ENCODE data around the gene GPC5.

The GPC5 gene

GRCh38 chr13:92591117-92591516 lies 1192.7 kb downstream of the GPC5 start:
- Histone ChIP-seq H3K79me2 (ENCODE audit: low read length) (no peaks in the 10 kb centered on the region), H2AFZ (ENCODE audit: low read depth, low read length) (no peak overlapping the region), H3K9ac (ENCODE audit: low read length) (no peak overlapping the region), H3K9me3 (ENCODE audit: insufficient read depth, low read length) (no peaks in the 10 kb centered on the region), H3K4me3 (ENCODE audit: low read length) (no peak overlapping the region), H3K27me3 (ENCODE audit: low read depth, low read length) (no peaks in the 10 kb centered on the region), H3K27ac (ENCODE audit: low read length) (no peak overlapping the region), H4K20me1 (ENCODE audit: insufficient read depth, low read length) (no peaks in the 10 kb centered on the region), H3K4me1 (ENCODE audit: low read length) (no peaks in the 10 kb centered on the region), H3K36me3 (replicated peaks; ENCODE audit: low read depth, low read length) (no peaks in the 10 kb centered on the region), H3K4me2 (ENCODE audit: low read length) (no peak overlapping the region)
- TF ChIP-seq, protein P1, sequence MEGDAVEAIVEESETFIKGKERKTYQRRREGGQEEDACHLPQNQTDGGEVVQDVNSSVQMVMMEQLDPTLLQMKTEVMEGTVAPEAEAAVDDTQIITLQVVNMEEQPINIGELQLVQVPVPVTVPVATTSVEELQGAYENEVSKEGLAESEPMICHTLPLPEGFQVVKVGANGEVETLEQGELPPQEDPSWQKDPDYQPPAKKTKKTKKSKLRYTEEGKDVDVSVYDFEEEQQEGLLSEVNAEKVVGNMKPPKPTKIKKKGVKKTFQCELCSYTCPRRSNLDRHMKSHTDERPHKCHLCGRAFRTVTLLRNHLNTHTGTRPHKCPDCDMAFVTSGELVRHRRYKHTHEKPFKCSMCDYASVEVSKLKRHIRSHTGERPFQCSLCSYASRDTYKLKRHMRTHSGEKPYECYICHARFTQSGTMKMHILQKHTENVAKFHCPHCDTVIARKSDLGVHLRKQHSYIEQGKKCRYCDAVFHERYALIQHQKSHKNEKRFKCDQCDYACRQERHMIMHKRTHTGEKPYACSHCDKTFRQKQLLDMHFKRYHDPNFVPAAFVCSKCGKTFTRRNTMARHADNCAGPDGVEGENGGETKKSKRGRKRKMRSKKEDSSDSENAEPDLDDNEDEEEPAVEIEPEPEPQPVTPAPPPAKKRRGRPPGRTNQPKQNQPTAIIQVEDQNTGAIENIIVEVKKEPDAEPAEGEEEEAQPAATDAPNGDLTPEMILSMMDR (IDR thresholded peaks at IDR 0.05; ENCODE audit: low read depth, low read length), result no peak
- TF ChIP-seq EZH2phosphoT487 (IDR thresholded peaks at IDR 0.05; ENCODE audit: low read depth), result no peak

- Histone ChIP-seq H3K27ac (ENCODE audit: low read length) (no peak overlapping the region), H3K4me2 (ENCODE audit: low read length) (no peak overlapping the region), H4K20me1 (ENCODE audit: insufficient read depth, low read length) (no peaks in the 10 kb centered on the region), H3K79me2 (ENCODE audit: low read length) (no peaks in the 10 kb centered on the region), H3K36me3 (replicated peaks; ENCODE audit: low read depth, low read length) (no peaks in the 10 kb centered on the region), H2AFZ (ENCODE audit: low read depth, low read length) (no peak overlapping the region), H3K4me1 (ENCODE audit: low read length) (no peaks in the 10 kb centered on the region), H3K4me3 (ENCODE audit: low read length) (no peak overlapping the region), H3K27me3 (ENCODE audit: low read depth, low read length) (no peaks in the 10 kb centered on the region), H3K9me3 (ENCODE audit: insufficient read depth, low read length) (no peaks in the 10 kb centered on the region), H3K9ac (ENCODE audit: low read length) (no peak overlapping the region)
- no peak for TF ChIP-seq EZH2phosphoT487 (IDR thresholded peaks at IDR 0.05; ENCODE audit: low read depth)
- TF ChIP-seq, protein P1 (IDR thresholded peaks at IDR 0.05; ENCODE audit: low read depth, low read length), result no peak
Measured at GRCh38 chr13:92592757-92593156, 1194.3 kb downstream of the GPC5 start.

DNA sequence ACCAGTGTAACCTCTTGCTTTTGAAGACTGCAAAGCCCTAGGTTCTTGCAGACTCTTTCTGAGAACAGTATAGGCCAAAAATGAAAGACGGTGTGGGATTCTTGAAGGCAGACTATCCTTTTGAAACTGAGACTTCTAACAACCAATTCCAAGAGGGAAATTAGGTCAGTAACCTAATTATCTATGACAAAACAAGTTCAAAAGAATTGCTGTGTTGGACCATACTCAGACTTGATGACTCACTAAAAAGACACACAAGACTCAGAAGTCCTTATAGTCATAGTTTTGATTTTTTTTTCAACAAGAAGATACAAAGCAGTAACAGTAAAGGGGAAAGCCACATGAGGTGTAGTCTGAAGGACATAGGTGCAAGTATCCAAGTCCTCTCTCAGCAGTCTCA lies 1204.1 kb downstream of the GPC5 start:
- H3K4me2 ChIP-seq (ENCODE audit: low read length), result no peak overlapping the region
- H3K9me3 ChIP-seq (ENCODE audit: insufficient read depth, low read length), result no peaks in the 10 kb centered on the region
- H3K9ac ChIP-seq (ENCODE audit: low read length), result no peak overlapping the region
- H3K27me3 ChIP-seq (ENCODE audit: low read depth, low read length), result no peaks in the 10 kb centered on the region
- no peaks in the 10 kb centered on the region for H3K79me2 ChIP-seq (ENCODE audit: low read length)
- no peak overlapping the region for H3K4me3 ChIP-seq (ENCODE audit: low read length)
- TF ChIP-seq, protein P1 (IDR thresholded peaks at IDR 0.05; ENCODE audit: low read depth, low read length), result no peak
- TF ChIP-seq EZH2phosphoT487 (IDR thresholded peaks at IDR 0.05; ENCODE audit: low read depth), result no peak
- no peaks in the 10 kb centered on the region for H3K4me1 ChIP-seq (ENCODE audit: low read length)
- H2AFZ ChIP-seq (ENCODE audit: low read depth, low read length), result no peak overlapping the region
- no peaks in the 10 kb centered on the region for H4K20me1 ChIP-seq (ENCODE audit: insufficient read depth, low read length)
- no peaks in the 10 kb centered on the region for H3K36me3 ChIP-seq (replicated peaks; ENCODE audit: low read depth, low read length)
- H3K27ac ChIP-seq (ENCODE audit: low read length), result no peak overlapping the region

DNA sequence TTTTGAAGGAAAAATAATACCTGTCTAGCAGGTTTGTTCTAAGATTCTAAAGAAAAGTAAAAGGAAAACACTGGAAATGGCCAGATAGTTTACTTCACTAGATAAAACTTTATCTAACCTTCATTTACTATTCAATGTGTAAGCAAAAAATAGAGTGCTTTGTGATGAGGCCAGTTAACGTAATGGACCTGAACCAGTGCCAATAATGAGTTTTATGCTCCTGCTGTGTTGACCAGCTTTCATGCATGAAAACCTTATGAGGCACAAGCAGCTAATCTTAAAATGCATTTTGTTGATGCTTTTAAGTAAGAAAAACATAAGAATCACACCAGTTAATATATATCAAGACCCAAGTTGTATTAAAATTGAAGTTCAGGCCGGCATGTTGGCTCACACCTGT lies 1211.0 kb downstream of the GPC5 start:
- Histone ChIP-seq H3K4me1 (ENCODE audit: low read length) (no peaks in the 10 kb centered on the region), H3K9ac (ENCODE audit: low read length) (no peak overlapping the region), H3K9me3 (ENCODE audit: insufficient read depth, low read length) (no peaks in the 10 kb centered on the region), H3K27me3 (ENCODE audit: low read depth, low read length) (no peaks in the 10 kb centered on the region), H3K4me2 (ENCODE audit: low read length) (no peak overlapping the region), H3K79me2 (ENCODE audit: low read length) (no peaks in the 10 kb centered on the region), H4K20me1 (ENCODE audit: insufficient read depth, low read length) (no peaks in the 10 kb centered on the region), H3K4me3 (ENCODE audit: low read length) (no peak overlapping the region), H3K27ac (ENCODE audit: low read length) (no peak overlapping the region), H3K36me3 (replicated peaks; ENCODE audit: low read depth, low read length) (no peaks in the 10 kb centered on the region), H2AFZ (ENCODE audit: low read depth, low read length) (no peak overlapping the region)
- TF ChIP-seq EZH2phosphoT487 (IDR thresholded peaks at IDR 0.05; ENCODE audit: low read depth), result no peak
- TF ChIP-seq, protein P1 (IDR thresholded peaks at IDR 0.05; ENCODE audit: low read depth, low read length), result no peak

Data from OCI-LY3 (cell line).